ENCODE results near the gene ADAP1. TPM values are rescaled to one million over a fixed set of nuclear protein-coding genes. Genes with fewer than 3 reads are reported as not detected.

The ADAP1 gene
- polyA plus RNA-seq, 3 donors: 10.6 to 13.9 (median 11.2) TPM

GRCh38 chr7:869348-869747, 85.1 kb downstream of the ADAP1 start:
- no peak for DNase-seq (ENCODE audit: low read depth in 3 of 3, low spot score in 2 of 3)

- DNase-seq (ENCODE audit: low read depth in 3 of 3, low spot score in 2 of 3): no peak
These were observed 86.3 kb downstream of the ADAP1 start for GRCh38 chr7:868189-868486.

- no peak for DNase-seq (ENCODE audit: low read depth in 3 of 3, low spot score in 2 of 3)
These were observed 86.9 kb downstream of the ADAP1 start for GRCh38 chr7:867406-868188.

- no peak for DNase-seq (ENCODE audit: low read depth in 3 of 3, low spot score in 2 of 3)
These were observed 87.5 kb downstream of the ADAP1 start for GRCh38 chr7:867001-867405.

- DNase-seq (ENCODE audit: low read depth in 3 of 3, low spot score in 2 of 3): no peak
These were observed 88.6 kb downstream of the ADAP1 start for GRCh38 chr7:865921-866320.

- no peak for DNase-seq (ENCODE audit: low read depth in 3 of 3, low spot score in 2 of 3)
These were observed 91.4 kb downstream of the ADAP1 start for GRCh38 chr7:863106-863505.

GRCh38 chr7:862157-862556, 92.3 kb downstream of the ADAP1 start:
- no peak for DNase-seq (ENCODE audit: low read depth in 3 of 3, low spot score in 2 of 3)

GRCh38 chr7:861222-861621, 93.3 kb downstream of the ADAP1 start:
- DNase-seq (ENCODE audit: low read depth in 3 of 3, low spot score in 2 of 3): no peak

- DNase-seq (ENCODE audit: low read depth in 3 of 3, low spot score in 2 of 3): no peak
These were observed 94.3 kb downstream of the ADAP1 start for GRCh38 chr7:860149-860548.

- no peak for DNase-seq (ENCODE audit: low read depth in 3 of 3, low spot score in 2 of 3)
These were observed 95.0 kb downstream of the ADAP1 start for GRCh38 chr7:859359-860030.

- no peak for DNase-seq (ENCODE audit: low read depth in 3 of 3, low spot score in 2 of 3)
These were observed 96.8 kb downstream of the ADAP1 start for GRCh38 chr7:857661-858060.

- DNase-seq (ENCODE audit: low read depth in 3 of 3, low spot score in 2 of 3): no peak
These were observed 97.9 kb downstream of the ADAP1 start for GRCh38 chr7:856444-857095.

GRCh38 chr7:855686-856369, 98.7 kb downstream of the ADAP1 start:
- no peak for DNase-seq (ENCODE audit: low read depth in 3 of 3, low spot score in 2 of 3)

- DNase-seq (ENCODE audit: low read depth in 3 of 3, low spot score in 2 of 3): no peak
These were observed 100.2 kb downstream of the ADAP1 start for GRCh38 chr7:854118-854775.

GRCh38 chr7:853366-854117, 100.9 kb downstream of the ADAP1 start:
- DNase-seq (ENCODE audit: low read depth in 3 of 3, low spot score in 2 of 3): no peak

- no peak for DNase-seq (ENCODE audit: low read depth in 3 of 3, low spot score in 2 of 3)
These were observed 103.3 kb downstream of the ADAP1 start for GRCh38 chr7:851204-851603.

- DNase-seq (ENCODE audit: low read depth in 3 of 3, low spot score in 2 of 3): no peak
These were observed 104.7 kb downstream of the ADAP1 start for GRCh38 chr7:849781-850180.

- no peak for DNase-seq (ENCODE audit: low read depth in 3 of 3, low spot score in 2 of 3)
These were observed 105.3 kb downstream of the ADAP1 start for GRCh38 chr7:849145-849544.
